HepG2 (cell line): Measurements from ENCODE around the gene IGF2. TPM values are rescaled to one million over a fixed set of nuclear protein-coding genes. Genes with fewer than 3 reads are reported as not detected.
A peak's percentile ranks its signal among the peaks of the same experiment; 100 is the strongest.

Experiments
- CHCHD3 ChIP-seq: sonication (generic); formaldehyde crosslinking; IDR thresholded peaks from 2 replicates; pipeline ENCODE4 v1.8.0; 2022; ENCODE audit warnings: mild to moderate bottlenecking, missing genetic modification reagents, moderate library complexity
- DBP ChIP-seq: sonication (generic); formaldehyde crosslinking; IDR thresholded peaks from 2 replicates; pipeline ENCODE4 v1.4.0; 2020; ENCODE audit warnings: missing genetic modification reagents; ENCODE audit errors: not compliant biosample characterization
- IKZF5 ChIP-seq: IDR thresholded peaks from 2 replicates; pipeline ENCODE4 v1.6.1; 2018; ENCODE audit warnings: missing genetic modification reagents, mild to moderate bottlenecking, missing compliant biosample characterization
- ISX ChIP-seq: sonication (generic); formaldehyde crosslinking; conservative IDR thresholded peaks from 2 replicates; pipeline ENCODE4 v1.5.0; 2020; ENCODE audit warnings: missing genetic modification reagents
- NFAT5 ChIP-seq: sonication (generic); formaldehyde crosslinking; IDR thresholded peaks from 2 replicates; pipeline ENCODE4 v1.4.0; 2020; ENCODE audit warnings: missing genetic modification reagents
- PAXIP1 ChIP-seq: sonication (generic); formaldehyde crosslinking; conservative IDR thresholded peaks from 2 replicates; pipeline ENCODE4 v1.4.0; 2020; ENCODE audit warnings: mild to moderate bottlenecking, missing genetic modification reagents, moderate library complexity
- PCBP1 ChIP-seq: fragments of 200-400 bp; formaldehyde crosslinking; IDR thresholded peaks from 2 replicates; pipeline ENCODE4 v1.6.1; 2017; ENCODE audit warnings: mild to moderate bottlenecking, low read depth, low read length, borderline replicate concordance
- PHB2 ChIP-seq: fragments of 450-650 bp; IDR thresholded peaks from 2 replicates; pipeline ENCODE4 v1.6.1; 2018; ENCODE audit not compliant: partially characterized antibody
- RAD21 ChIP-seq: fragments of 450-650 bp; formaldehyde crosslinking; IDR thresholded peaks from 2 replicates; pipeline ENCODE4 v1.5.0; 2020; ENCODE audit warnings: mild to moderate bottlenecking
- RAD51 ChIP-seq: fragments of 450-650 bp; IDR thresholded peaks from 2 replicates; pipeline ENCODE4 v1.6.1; 2016; ENCODE audit warnings: borderline replicate concordance
- RFXANK ChIP-seq: IDR thresholded peaks from 2 replicates; pipeline ENCODE4 v1.6.1; 2016
- SP2 ChIP-seq: sonication (generic); formaldehyde crosslinking; IDR thresholded peaks from 2 replicates; pipeline ENCODE4 v1.5.1; 2020; ENCODE audit warnings: mild to moderate bottlenecking, missing genetic modification reagents
- SP4 ChIP-seq: sonication (generic); formaldehyde crosslinking; IDR thresholded peaks from 2 replicates; pipeline ENCODE4 v1.8.1; 2023; ENCODE audit warnings: mild to moderate bottlenecking, missing genetic modification reagents
- ZC3H13 ChIP-seq: sonication (generic); formaldehyde crosslinking; IDR thresholded peaks from 2 replicates; pipeline ENCODE4 v1.8.1; 2023; ENCODE audit warnings: mild to moderate bottlenecking, missing genetic modification reagents, moderate library complexity
- ZNF574 ChIP-seq: sonication (generic); formaldehyde crosslinking; IDR thresholded peaks from 2 replicates; pipeline ENCODE4 v1.4.0; 2020; ENCODE audit warnings: missing genetic modification reagents
- ZNF629 ChIP-seq: sonication (generic); formaldehyde crosslinking; conservative IDR thresholded peaks from 2 replicates; pipeline ENCODE4 v1.5.0; 2020; ENCODE audit warnings: missing genetic modification reagents
- polyA plus RNA-seq, 8 experiments: library from polyadenylated mRNA; depleted of rRNA in 3 of 8; stranded (reverse) in 7 of 8; unstranded in 1 of 8; fragments of >200 nt; fragmentation: Illumina TruSeq in 4 of 8; extraction: Trizol in 4 of 8; gene quantifications; 2 replicates each; pipeline versions ENCODE4 v1.2.1 to v1.2.3, GENCODE V29; 2011 to 2016; ENCODE audit warnings: low read depth in 4 of 8, missing spikeins in 1 of 8, mixed read lengths in 1 of 8; ENCODE audit not compliant: insufficient read depth in 1 of 8
- total RNA-seq, 5 experiments: library from RNA; depleted of rRNA; stranded (reverse); fragments of >200 nt; fragmentation: Illumina TruSeq; extraction: Trizol; gene quantifications; 2 replicates each; pipeline ENCODE4 v1.2.3, GENCODE V29; 2016; ENCODE audit warnings: low read depth in 1 of 5

IGF2 gene
- total and polyA plus RNA-seq, 2 of the 13 experiments (the other 11 are each of a cell fraction or from before 2014, with no cell fraction given), result 79.1 to 254 TPM

GRCh38 chr11:2130881-2131352 lies 8.3 kb downstream of the IGF2 start (continued):
- no peak for TF ChIP-seq IKZF5 (CRISPR knock-in tag)
- TF ChIP-seq RAD51, result no peak
- no peak for TF ChIP-seq PAXIP1 (CRISPR knock-in tag)
- no peak for TF ChIP-seq RAD21 (CRISPR knock-in tag)
- TF ChIP-seq PHB2, result no peak
- TF ChIP-seq DBP (CRISPR knock-in tag), result peak; percentile 80
- TF ChIP-seq PCBP1, result no peak
- no peak for TF ChIP-seq SP4 (CRISPR knock-in tag)
- no peak for TF ChIP-seq ZNF574 (CRISPR knock-in tag)
- no peak for TF ChIP-seq CHCHD3 (CRISPR knock-in tag)
- TF ChIP-seq ISX, result no peak
- TF ChIP-seq ZNF629 (CRISPR knock-in tag), result no peak; the same call in 1 of the 2 replicates
- TF ChIP-seq RFXANK (CRISPR knock-in tag), result no peak
- TF ChIP-seq SP2 (CRISPR knock-in tag), result no peak
- TF ChIP-seq ZC3H13, result no peak
- no peak for TF ChIP-seq NFAT5 (CRISPR knock-in tag)
